ENCODE data around the gene SOX9.

The SOX9 gene

DNA sequence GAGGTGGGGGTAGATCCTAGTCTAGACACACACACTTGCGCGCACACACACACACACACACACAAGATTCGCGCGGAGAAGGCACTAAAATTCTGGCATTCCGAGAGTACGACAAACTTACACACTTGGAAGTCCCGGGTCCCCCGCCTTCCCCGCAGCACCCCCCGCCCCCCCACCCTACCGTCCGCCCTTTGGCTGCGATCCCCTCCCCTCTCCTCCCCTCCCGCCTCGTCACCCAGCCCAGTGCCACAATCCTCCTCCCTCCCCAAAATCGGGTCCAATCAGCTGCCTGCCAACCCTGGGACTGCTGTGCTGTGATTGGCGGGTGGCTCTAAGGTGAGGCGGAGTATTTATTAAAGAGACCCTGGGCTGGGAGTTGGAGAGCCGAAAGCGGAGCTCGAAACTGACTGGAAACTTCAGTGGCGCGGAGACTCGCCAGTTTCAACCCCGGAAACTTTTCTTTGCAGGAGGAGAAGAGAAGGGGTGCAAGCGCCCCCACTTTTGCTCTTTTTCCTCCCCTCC is at the start of gene SOX9:
Gene SOX9 (plus strand): TSS at position 379 of the 522 bp plus-strand sequence. CDS start 372 bp downstream, outside the sequence.
- peaks cover 67 to 80% of the 10 kb centered on the region in 2 donors for H3K27me3 ChIP-seq (ENCODE audit: control insufficient read depth in 1 of 2, insufficient read depth in 2 of 2, low read length in 2 of 2)
- H3K4me1 ChIP-seq (ENCODE audit: control insufficient read depth, insufficient read depth, low read length): peaks cover 43% of the 10 kb centered on the region
- no peak within 1 kb of the TSS for H3K27ac ChIP-seq (ENCODE audit: low read length)
- no peak within 1 kb of the TSS for H3K9ac ChIP-seq (ENCODE audit: low read length in 2 of 2)
- H3K36me3 ChIP-seq (ENCODE audit: control insufficient read depth in 2 of 2, insufficient read depth in 2 of 2, low read length in 2 of 2): no peaks in the 10 kb centered on the region
- H3K9me3 ChIP-seq (ENCODE audit: control insufficient read depth in 2 of 2, low read length in 2 of 2): no peaks in the 10 kb centered on the region
- peak within 1 kb of the TSS; percentile 52 to 70 for H3K4me3 ChIP-seq (ENCODE audit: low read length in 2 of 2)

- no peaks in the 10 kb centered on the region for H3K4me1 ChIP-seq (ENCODE audit: control insufficient read depth, insufficient read depth, low read length)
- peaks cover 0 to 1% of the 10 kb centered on the region in 2 donors for H3K27me3 ChIP-seq (ENCODE audit: control insufficient read depth in 1 of 2, insufficient read depth in 2 of 2, low read length in 2 of 2)
- H3K4me3 ChIP-seq (ENCODE audit: low read length in 2 of 2): no peak overlapping the region
- no peaks in the 10 kb centered on the region for H3K9me3 ChIP-seq (ENCODE audit: control insufficient read depth in 2 of 2, low read length in 2 of 2)
- H3K27ac ChIP-seq (ENCODE audit: low read length): no peak overlapping the region
- H3K9ac ChIP-seq (ENCODE audit: low read length in 2 of 2): no peak overlapping the region
- H3K36me3 ChIP-seq (ENCODE audit: control insufficient read depth in 2 of 2, insufficient read depth in 2 of 2, low read length in 2 of 2): no peaks in the 10 kb centered on the region
Measured at GRCh38 chr17:72071330-72071729, 49.5 kb upstream of the SOX9 start.

DNA sequence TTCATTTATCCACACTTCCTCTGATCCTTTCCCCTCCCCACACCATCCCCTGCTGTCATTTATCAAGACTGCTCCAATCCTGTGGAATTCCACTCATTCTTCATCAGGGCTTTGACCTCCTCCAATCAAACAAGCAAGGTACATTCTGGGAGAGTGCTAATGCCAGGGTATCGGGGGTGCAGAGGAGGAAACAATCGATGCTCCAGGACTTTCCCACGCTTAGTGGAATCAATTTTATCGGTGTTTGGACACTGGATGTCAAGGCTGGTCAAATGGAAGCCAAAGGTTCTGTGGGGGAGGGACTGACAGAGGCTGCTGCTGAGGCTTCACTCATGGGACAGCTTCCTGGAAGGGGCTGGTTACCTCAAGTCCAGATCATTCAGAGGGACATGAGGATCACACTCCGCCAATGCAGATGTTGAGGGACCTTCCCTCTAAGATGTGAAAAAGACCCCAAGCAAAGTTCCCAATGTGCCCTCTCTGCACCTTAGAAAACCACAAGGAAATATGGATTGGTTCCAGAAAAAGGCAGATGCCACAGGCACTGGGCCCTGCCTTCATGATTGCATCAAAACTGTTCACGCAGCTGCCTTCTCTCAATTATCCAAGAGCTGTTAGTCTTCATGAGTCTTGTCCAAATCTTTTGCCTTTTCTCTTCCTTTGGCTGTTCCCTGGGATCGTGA is 44.7 kb upstream of the SOX9 start:
- Histone ChIP-seq H3K9ac (ENCODE audit: low read length in 2 of 2) (no peak overlapping the region), H3K27ac (ENCODE audit: low read length) (no peak overlapping the region), H3K4me1 (ENCODE audit: control insufficient read depth, insufficient read depth, low read length) (no peaks in the 10 kb centered on the region), H3K4me3 (ENCODE audit: low read length in 2 of 2) (no peak overlapping the region), H3K36me3 (ENCODE audit: control insufficient read depth in 2 of 2, insufficient read depth in 2 of 2, low read length in 2 of 2) (no peaks in the 10 kb centered on the region), H3K9me3 (ENCODE audit: control insufficient read depth in 2 of 2, low read length in 2 of 2) (no peaks in the 10 kb centered on the region), H3K27me3 (ENCODE audit: control insufficient read depth in 1 of 2, insufficient read depth in 2 of 2, low read length in 2 of 2) (peaks cover 0 to 2% of the 10 kb centered on the region in 2 donors)

DNA sequence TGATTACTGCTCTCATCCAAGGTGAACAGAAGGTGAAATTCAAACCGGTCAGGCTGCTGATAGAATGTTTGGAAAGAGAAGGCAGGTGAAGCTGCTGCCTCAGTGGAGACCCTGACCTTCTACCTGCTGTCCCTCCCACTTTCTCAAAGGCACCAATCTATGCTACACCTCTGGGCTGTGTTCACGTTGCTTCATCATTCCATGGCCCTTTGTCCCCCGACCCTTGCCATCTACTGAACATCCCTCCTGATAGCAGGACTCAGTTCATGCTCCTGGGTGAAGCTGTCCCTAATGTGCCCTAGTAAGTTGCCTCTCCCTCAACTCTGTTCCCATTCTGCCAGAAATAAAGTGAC is 44.2 kb upstream of the SOX9 start:
- Histone ChIP-seq H3K4me3 (ENCODE audit: low read length in 2 of 2) (no peak overlapping the region), H3K4me1 (ENCODE audit: control insufficient read depth, insufficient read depth, low read length) (no peaks in the 10 kb centered on the region), H3K27me3 (ENCODE audit: control insufficient read depth in 1 of 2, insufficient read depth in 2 of 2, low read length in 2 of 2) (peaks cover 0 to 2% of the 10 kb centered on the region in 2 donors), H3K9ac (ENCODE audit: low read length in 2 of 2) (no peak overlapping the region), H3K9me3 (ENCODE audit: control insufficient read depth in 2 of 2, low read length in 2 of 2) (no peaks in the 10 kb centered on the region), H3K36me3 (ENCODE audit: control insufficient read depth in 2 of 2, insufficient read depth in 2 of 2, low read length in 2 of 2) (no peaks in the 10 kb centered on the region), H3K27ac (ENCODE audit: low read length) (no peak overlapping the region)

- Histone ChIP-seq H3K27ac (ENCODE audit: low read length) (no peak overlapping the region), H3K36me3 (ENCODE audit: control insufficient read depth in 2 of 2, insufficient read depth in 2 of 2, low read length in 2 of 2) (no peaks in the 10 kb centered on the region), H3K4me3 (ENCODE audit: low read length in 2 of 2) (no peak overlapping the region), H3K9ac (ENCODE audit: low read length in 2 of 2) (no peak overlapping the region), H3K27me3 (ENCODE audit: control insufficient read depth in 1 of 2, insufficient read depth in 2 of 2, low read length in 2 of 2) (peaks cover 0 to 2% of the 10 kb centered on the region in 2 donors), H3K9me3 (ENCODE audit: control insufficient read depth in 2 of 2, low read length in 2 of 2) (no peaks in the 10 kb centered on the region), H3K4me1 (ENCODE audit: control insufficient read depth, insufficient read depth, low read length) (no peaks in the 10 kb centered on the region)
Measured at GRCh38 chr17:72077326-72077960, 43.4 kb upstream of the SOX9 start.

- H3K4me1 ChIP-seq (ENCODE audit: control insufficient read depth, insufficient read depth, low read length): no peaks in the 10 kb centered on the region
- no peaks in the 10 kb centered on the region for H3K9me3 ChIP-seq (ENCODE audit: control insufficient read depth in 2 of 2, low read length in 2 of 2)
- no peak overlapping the region for H3K4me3 ChIP-seq (ENCODE audit: low read length in 2 of 2)
- no peaks in the 10 kb centered on the region for H3K36me3 ChIP-seq (ENCODE audit: control insufficient read depth in 2 of 2, insufficient read depth in 2 of 2, low read length in 2 of 2)
- H3K9ac ChIP-seq (ENCODE audit: low read length in 2 of 2): no peak overlapping the region
- H3K27me3 ChIP-seq (ENCODE audit: control insufficient read depth in 1 of 2, insufficient read depth in 2 of 2, low read length in 2 of 2): peaks cover 0 to 2% of the 10 kb centered on the region in 2 donors
- no peak overlapping the region for H3K27ac ChIP-seq (ENCODE audit: low read length)
Measured at GRCh38 chr17:72079700-72080099, 41.1 kb upstream of the SOX9 start.

GRCh38 chr17:72087876-72088275 is 32.9 kb upstream of the SOX9 start:
- H3K4me3 ChIP-seq (ENCODE audit: low read length in 2 of 2): no peak overlapping the region
- H3K27ac ChIP-seq (ENCODE audit: low read length): no peak overlapping the region
- H3K4me1 ChIP-seq (ENCODE audit: control insufficient read depth, insufficient read depth, low read length): no peaks in the 10 kb centered on the region
- no peaks in the 10 kb centered on the region for H3K27me3 ChIP-seq (ENCODE audit: control insufficient read depth in 1 of 2, insufficient read depth in 2 of 2, low read length in 2 of 2)
- H3K36me3 ChIP-seq (ENCODE audit: control insufficient read depth in 2 of 2, insufficient read depth in 2 of 2, low read length in 2 of 2): no peaks in the 10 kb centered on the region
- H3K9ac ChIP-seq (ENCODE audit: low read length in 2 of 2): no peak overlapping the region
- peaks cover 0 to 2% of the 10 kb centered on the region in 2 donors for H3K9me3 ChIP-seq (ENCODE audit: control insufficient read depth in 2 of 2, low read length in 2 of 2)

GRCh38 chr17:72089453-72089987 is 31.3 kb upstream of the SOX9 start:
- Histone ChIP-seq H3K27me3 (ENCODE audit: control insufficient read depth in 1 of 2, insufficient read depth in 2 of 2, low read length in 2 of 2) (no peaks in the 10 kb centered on the region), H3K9ac (ENCODE audit: low read length in 2 of 2) (no peak overlapping the region), H3K4me1 (ENCODE audit: control insufficient read depth, insufficient read depth, low read length) (no peaks in the 10 kb centered on the region), H3K9me3 (ENCODE audit: control insufficient read depth in 2 of 2, low read length in 2 of 2) (peaks cover 0 to 2% of the 10 kb centered on the region in 2 donors), H3K27ac (ENCODE audit: low read length) (no peak overlapping the region), H3K36me3 (ENCODE audit: control insufficient read depth in 2 of 2, insufficient read depth in 2 of 2, low read length in 2 of 2) (no peaks in the 10 kb centered on the region), H3K4me3 (ENCODE audit: low read length in 2 of 2) (no peak overlapping the region)

- Histone ChIP-seq H3K4me1 (ENCODE audit: control insufficient read depth, insufficient read depth, low read length) (no peaks in the 10 kb centered on the region), H3K9ac (ENCODE audit: low read length in 2 of 2) (no peak overlapping the region), H3K27me3 (ENCODE audit: control insufficient read depth in 1 of 2, insufficient read depth in 2 of 2, low read length in 2 of 2) (no peaks in the 10 kb centered on the region), H3K9me3 (ENCODE audit: control insufficient read depth in 2 of 2, low read length in 2 of 2) (peaks cover 0 to 2% of the 10 kb centered on the region in 2 donors), H3K36me3 (ENCODE audit: control insufficient read depth in 2 of 2, insufficient read depth in 2 of 2, low read length in 2 of 2) (no peaks in the 10 kb centered on the region), H3K4me3 (ENCODE audit: low read length in 2 of 2) (no peak overlapping the region), H3K27ac (ENCODE audit: low read length) (no peak overlapping the region)
Measured at GRCh38 chr17:72090108-72090507, 30.7 kb upstream of the SOX9 start.

DNA sequence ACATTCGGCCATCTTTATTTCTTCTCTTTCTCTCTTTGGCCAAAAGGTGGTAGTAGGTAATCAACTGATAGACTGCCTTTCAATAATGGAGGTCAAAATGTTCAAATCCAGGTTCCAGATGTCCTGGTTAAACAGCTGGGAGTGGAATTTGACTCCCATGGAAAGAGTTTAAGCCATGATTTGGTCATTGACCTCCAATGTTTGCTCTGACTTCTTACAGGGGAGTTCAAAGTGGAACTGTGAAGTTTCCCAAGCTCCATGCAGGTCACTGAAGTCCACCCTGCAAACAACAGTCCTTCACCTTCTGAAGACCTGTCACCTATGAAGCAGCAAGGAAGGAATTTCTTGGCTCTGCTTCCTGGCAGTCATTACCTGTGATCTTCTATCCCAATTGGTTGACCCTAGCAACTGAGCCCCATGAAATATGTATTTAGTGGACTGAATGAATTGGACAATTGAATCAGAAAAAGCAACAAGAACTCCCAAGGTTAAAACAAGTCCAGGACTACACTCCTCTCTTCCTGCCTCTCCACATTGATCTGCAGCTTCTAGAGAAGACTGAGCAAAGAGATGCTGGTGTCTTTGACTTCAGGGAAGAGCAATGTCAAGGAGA is 28.0 kb upstream of the SOX9 start:
- Histone ChIP-seq H3K4me1 (ENCODE audit: control insufficient read depth, insufficient read depth, low read length) (no peaks in the 10 kb centered on the region), H3K27me3 (ENCODE audit: control insufficient read depth in 1 of 2, insufficient read depth in 2 of 2, low read length in 2 of 2) (no peaks in the 10 kb centered on the region), H3K9ac (ENCODE audit: low read length in 2 of 2) (no peak overlapping the region), H3K9me3 (ENCODE audit: control insufficient read depth in 2 of 2, low read length in 2 of 2) (no peaks in the 10 kb centered on the region), H3K27ac (ENCODE audit: low read length) (no peak overlapping the region), H3K36me3 (ENCODE audit: control insufficient read depth in 2 of 2, insufficient read depth in 2 of 2, low read length in 2 of 2) (no peaks in the 10 kb centered on the region), H3K4me3 (ENCODE audit: low read length in 2 of 2) (no peak overlapping the region)
